ENCODE results near the gene MAP2K1. TPM values are rescaled to one million over a fixed set of nuclear protein-coding genes. Genes with fewer than 3 reads are reported as not detected.

MAP2K1 gene
- total and polyA plus RNA-seq, 5 donors from 2014 or later: 34.2 to 49.0 (median 38.6) TPM

- Histone ChIP-seq H3K27ac (ENCODE audit: insufficient read depth, low read length, poor library complexity, severe bottlenecking) (no peak overlapping the region), H3K4me1 (ENCODE audit: control insufficient read depth, insufficient read depth, low read length, poor library complexity, severe bottlenecking) (peaks cover 5% of the 10 kb centered on the region), H3K4me3 (ENCODE audit: low read depth, low read length) (no peak overlapping the region), H3K36me3 (ENCODE audit: control insufficient read depth, insufficient read depth, low read length) (no peaks in the 10 kb centered on the region), H3K27me3 (ENCODE audit: control insufficient read depth, insufficient read depth, low read length) (no peaks in the 10 kb centered on the region), H3K9me3 (ENCODE audit: control insufficient read depth in 2 of 2, low read length in 2 of 2) (no peaks in the 10 kb centered on the region)
- no peak for ATAC-seq (ENCODE audit: low read depth in 2 of 2)
- H3K4me1 Mint-ChIP-seq: peaks cover 36 to 68% (median 49%) of the 10 kb centered on the region in 4 donors
- peaks cover 9% of the 10 kb centered on the region for H3K36me3 Mint-ChIP-seq
- no peaks in the 10 kb centered on the region for H3K27me3 Mint-ChIP-seq
- H3K4me3 Mint-ChIP-seq: no peak overlapping the region
- DNase-seq: no peak
- H3K9me3 Mint-ChIP-seq: peaks cover 0 to 3% (median 0%) of the 10 kb centered on the region in 7 donors
- peak overlapping the region in 2 of 3 donors; percentile 30 to 59 for H3K27ac Mint-ChIP-seq
Measured at GRCh38 chr15:66429117-66429516, 42.4 kb downstream of the MAP2K1 start.

GRCh38 chr15:66429546-66429945 is 42.8 kb downstream of the MAP2K1 start:
- Mint-ChIP-seq H3K9me3 (peaks cover 0 to 3% (median 0%) of the 10 kb centered on the region in 7 donors), H3K4me1 (peaks cover 36 to 64% (median 48%) of the 10 kb centered on the region in 4 donors)
- no peak overlapping the region for H3K27ac ChIP-seq (ENCODE audit: insufficient read depth, low read length, poor library complexity, severe bottlenecking)

GRCh38 chr15:66430627-66431255 is 44.0 kb downstream of the MAP2K1 start:
- H3K9me3 ChIP-seq (ENCODE audit: control insufficient read depth in 2 of 2, low read length in 2 of 2): no peaks in the 10 kb centered on the region
- no peaks in the 10 kb centered on the region for H3K27me3 ChIP-seq (ENCODE audit: control insufficient read depth, insufficient read depth, low read length)
- peaks cover 7% of the 10 kb centered on the region for H3K36me3 ChIP-seq (ENCODE audit: control insufficient read depth, insufficient read depth, low read length)
- no peak overlapping the region for H3K4me3 ChIP-seq (ENCODE audit: low read depth, low read length)
- Mint-ChIP-seq H3K27ac (peak overlapping the region in 2 of 3 donors; percentile 8 to 66), H3K4me1 (peaks cover 27 to 57% (median 41%) of the 10 kb centered on the region in 4 donors), H3K27me3 (no peaks in the 10 kb centered on the region), H3K4me3 (no peak overlapping the region), H3K9me3 (peaks cover 0 to 1% (median 0%) of the 10 kb centered on the region in 7 donors), H3K36me3 (peaks cover 12% of the 10 kb centered on the region)
- no peak overlapping the region for H3K27ac ChIP-seq (ENCODE audit: insufficient read depth, low read length, poor library complexity, severe bottlenecking)
- H3K4me1 ChIP-seq (ENCODE audit: control insufficient read depth, insufficient read depth, low read length, poor library complexity, severe bottlenecking): no peaks in the 10 kb centered on the region
- ATAC-seq (ENCODE audit: low read depth in 2 of 2) (no peak), DNase-seq (no peak)

More at GRCh38 chr15:66429546-66429945, 42.8 kb downstream of the MAP2K1 start:
- DNase-seq (no peak), ATAC-seq (ENCODE audit: low read depth in 2 of 2) (no peak)
- H3K27me3 Mint-ChIP-seq: no peaks in the 10 kb centered on the region
- Histone ChIP-seq H3K27me3 (ENCODE audit: control insufficient read depth, insufficient read depth, low read length) (no peaks in the 10 kb centered on the region), H3K9me3 (ENCODE audit: control insufficient read depth in 2 of 2, low read length in 2 of 2) (no peaks in the 10 kb centered on the region), H3K4me1 (ENCODE audit: control insufficient read depth, insufficient read depth, low read length, poor library complexity, severe bottlenecking) (peaks cover 5% of the 10 kb centered on the region), H3K4me3 (ENCODE audit: low read depth, low read length) (no peak overlapping the region), H3K36me3 (ENCODE audit: control insufficient read depth, insufficient read depth, low read length) (no peaks in the 10 kb centered on the region)
- peak overlapping the region in 2 of 3 donors; percentile 59 to 66 for H3K27ac Mint-ChIP-seq
- no peak overlapping the region for H3K4me3 Mint-ChIP-seq
- peaks cover 10% of the 10 kb centered on the region for H3K36me3 Mint-ChIP-seq

GRCh38 chr15:66433726-66434125 is 47.0 kb downstream of the MAP2K1 start:
- peak overlapping the region in 2 of 3 donors; percentile 15 to 24 for H3K27ac Mint-ChIP-seq

GRCh38 chr15:66440501-66440900 is 53.8 kb downstream of the MAP2K1 start:
- Mint-ChIP-seq H3K27me3 (no peaks in the 10 kb centered on the region), H3K4me1 (peaks cover 0 to 6% (median 5%) of the 10 kb centered on the region in 4 donors), H3K4me3 (no peak overlapping the region), H3K36me3 (peaks cover 61% of the 10 kb centered on the region), H3K9me3 (no peaks in the 10 kb centered on the region), H3K27ac (peak overlapping the region in 1 of 3 donors; percentile 41)
- no peaks in the 10 kb centered on the region for H3K4me1 ChIP-seq (ENCODE audit: control insufficient read depth, insufficient read depth, low read length, poor library complexity, severe bottlenecking)
- no peaks in the 10 kb centered on the region for H3K27me3 ChIP-seq (ENCODE audit: control insufficient read depth, insufficient read depth, low read length)
- peaks cover 80% of the 10 kb centered on the region for H3K36me3 ChIP-seq (ENCODE audit: control insufficient read depth, insufficient read depth, low read length)
- ATAC-seq (ENCODE audit: low read depth in 2 of 2): no peak
- no peak overlapping the region for H3K4me3 ChIP-seq (ENCODE audit: low read depth, low read length)
- H3K9me3 ChIP-seq (ENCODE audit: control insufficient read depth in 2 of 2, low read length in 2 of 2): no peaks in the 10 kb centered on the region
- DNase-seq: no peak
- no peak overlapping the region for H3K27ac ChIP-seq (ENCODE audit: insufficient read depth, low read length, poor library complexity, severe bottlenecking)

More at GRCh38 chr15:66433726-66434125, 47.0 kb downstream of the MAP2K1 start:
- ATAC-seq (ENCODE audit: low read depth in 2 of 2): no peak
- Histone ChIP-seq H3K36me3 (ENCODE audit: control insufficient read depth, insufficient read depth, low read length) (peaks cover 33% of the 10 kb centered on the region), H3K27me3 (ENCODE audit: control insufficient read depth, insufficient read depth, low read length) (no peaks in the 10 kb centered on the region), H3K9me3 (ENCODE audit: control insufficient read depth in 2 of 2, low read length in 2 of 2) (no peaks in the 10 kb centered on the region), H3K4me1 (ENCODE audit: control insufficient read depth, insufficient read depth, low read length, poor library complexity, severe bottlenecking) (no peaks in the 10 kb centered on the region), H3K4me3 (ENCODE audit: low read depth, low read length) (no peak overlapping the region), H3K27ac (ENCODE audit: insufficient read depth, low read length, poor library complexity, severe bottlenecking) (no peak overlapping the region)
- DNase-seq: no peak
- Mint-ChIP-seq H3K36me3 (peaks cover 33% of the 10 kb centered on the region), H3K9me3 (peaks cover 0 to 1% (median 0%) of the 10 kb centered on the region in 7 donors), H3K4me1 (peaks cover 14 to 51% (median 39%) of the 10 kb centered on the region in 4 donors), H3K4me3 (no peak overlapping the region), H3K27me3 (no peaks in the 10 kb centered on the region)

GRCh38 chr15:66452420-66452819 is 65.7 kb downstream of the MAP2K1 start:
- ATAC-seq (ENCODE audit: low read depth in 2 of 2) (no peak), DNase-seq (no peak)
- Mint-ChIP-seq H3K36me3 (peaks cover 17% of the 10 kb centered on the region), H3K4me3 (no peak overlapping the region), H3K4me1 (peaks cover 0 to 5% (median 5%) of the 10 kb centered on the region in 4 donors), H3K9me3 (peaks cover 0 to 2% (median 0%) of the 10 kb centered on the region in 7 donors), H3K27me3 (no peaks in the 10 kb centered on the region), H3K27ac (peak overlapping the region in 1 of 3 donors; percentile 13)
- Histone ChIP-seq H3K27ac (ENCODE audit: insufficient read depth, low read length, poor library complexity, severe bottlenecking) (no peak overlapping the region), H3K4me3 (ENCODE audit: low read depth, low read length) (no peak overlapping the region), H3K9me3 (ENCODE audit: control insufficient read depth in 2 of 2, low read length in 2 of 2) (no peaks in the 10 kb centered on the region), H3K4me1 (ENCODE audit: control insufficient read depth, insufficient read depth, low read length, poor library complexity, severe bottlenecking) (no peaks in the 10 kb centered on the region), H3K27me3 (ENCODE audit: control insufficient read depth, insufficient read depth, low read length) (no peaks in the 10 kb centered on the region), H3K36me3 (ENCODE audit: control insufficient read depth, insufficient read depth, low read length) (peaks cover 25% of the 10 kb centered on the region)

GRCh38 chr15:66452971-66453580 is 66.4 kb downstream of the MAP2K1 start:
- no peak for DNase-seq
- Mint-ChIP-seq H3K27me3 (no peaks in the 10 kb centered on the region), H3K27ac (no peak overlapping the region), H3K36me3 (peaks cover 16% of the 10 kb centered on the region), H3K9me3 (peaks cover 0 to 2% (median 0%) of the 10 kb centered on the region in 7 donors), H3K4me3 (no peak overlapping the region), H3K4me1 (peaks cover 0 to 5% (median 4%) of the 10 kb centered on the region in 4 donors)
- Histone ChIP-seq H3K27me3 (ENCODE audit: control insufficient read depth, insufficient read depth, low read length) (no peaks in the 10 kb centered on the region), H3K9me3 (ENCODE audit: control insufficient read depth in 2 of 2, low read length in 2 of 2) (no peaks in the 10 kb centered on the region), H3K36me3 (ENCODE audit: control insufficient read depth, insufficient read depth, low read length) (peaks cover 24% of the 10 kb centered on the region), H3K4me3 (ENCODE audit: low read depth, low read length) (no peak overlapping the region), H3K4me1 (ENCODE audit: control insufficient read depth, insufficient read depth, low read length, poor library complexity, severe bottlenecking) (no peaks in the 10 kb centered on the region), H3K27ac (ENCODE audit: insufficient read depth, low read length, poor library complexity, severe bottlenecking) (no peak overlapping the region)
- ATAC-seq (ENCODE audit: low read depth in 2 of 2): no peak
